NCI-H1694 (cell line): ENCODE measurements around the gene NAGPA.
A peak's percentile ranks its signal among the peaks of the same experiment; 100 is the strongest.
"Not testable (repeated sequence)": the region's sequence is repeated elsewhere in the genome, so short reads cannot be mapped to it uniquely, and the experiment has no call there.

Experiments
- DNase-seq: peaks from one replicate; lab custom pipeline; 2025; lab: John Stamatoyannopoulos, UW

The NAGPA gene

DNA sequence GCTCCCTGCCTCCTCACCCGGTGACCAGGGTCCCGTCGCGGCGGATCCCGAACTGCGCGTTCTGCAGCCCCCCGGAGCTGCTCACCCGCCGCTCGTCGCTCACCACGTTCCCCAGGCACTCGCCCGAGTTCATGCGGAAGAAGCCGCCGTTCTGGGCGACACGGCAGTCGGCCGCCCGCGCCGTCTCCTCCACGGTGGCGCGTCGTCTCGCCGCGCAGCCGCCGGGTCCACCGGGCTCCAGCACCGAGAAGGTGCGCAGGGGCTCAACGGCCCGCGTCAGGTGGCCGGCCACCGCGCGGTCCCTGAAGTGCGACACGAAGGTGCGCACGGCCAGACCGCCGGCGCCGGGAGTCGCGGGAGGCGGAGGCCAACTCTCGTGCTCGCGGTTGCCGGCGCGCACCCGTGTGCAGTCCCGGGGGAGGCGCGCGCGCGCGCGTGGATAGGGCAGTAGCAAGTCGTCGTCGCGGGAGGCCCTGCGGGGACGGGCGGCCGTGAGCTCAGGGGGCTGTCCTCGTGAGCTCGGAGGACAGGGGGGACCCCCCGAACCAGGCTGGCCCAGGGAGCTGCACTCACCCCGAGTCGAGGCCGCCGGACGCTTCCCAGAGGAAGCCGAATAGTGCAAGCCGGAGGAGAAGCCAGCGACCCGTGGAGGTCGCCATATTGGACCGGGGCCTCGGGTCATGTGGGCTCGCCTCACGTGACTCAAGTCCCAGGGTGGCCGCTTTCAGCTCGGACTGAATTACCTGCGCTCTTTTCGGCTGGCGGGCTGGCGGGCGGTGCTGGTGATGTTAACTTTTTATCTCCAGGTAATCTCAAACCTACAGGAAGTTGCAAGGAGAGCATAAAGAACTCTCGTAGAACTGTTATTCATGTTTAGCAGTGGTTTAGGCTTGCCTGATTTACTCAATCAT is at the start of gene NAGPA:
Gene NAGPA (minus strand): TSS at position 680 of the 911 bp plus-strand sequence. CDS start 21 bp downstream, at position 659.
- DNase-seq, result peak; percentile 57

GRCh38 chr16:5080996-5081395 is 47.3 kb upstream of the NAGPA start:
- not testable (repeated sequence) for DNase-seq

- not testable (repeated sequence) for DNase-seq
These were observed 46.7 kb upstream of the NAGPA start for GRCh38 chr16:5080461-5080860.

GRCh38 chr16:5078626-5079025 is 44.9 kb upstream of the NAGPA start:
- no peak for DNase-seq

GRCh38 chr16:5077304-5077703 is 43.6 kb upstream of the NAGPA start:
- DNase-seq, result no peak

GRCh38 chr16:5075637-5076036 is 41.9 kb upstream of the NAGPA start:
- DNase-seq, result no peak

- not testable (repeated sequence) for DNase-seq
These were observed 40.0 kb upstream of the NAGPA start for GRCh38 chr16:5073771-5074170.

DNA sequence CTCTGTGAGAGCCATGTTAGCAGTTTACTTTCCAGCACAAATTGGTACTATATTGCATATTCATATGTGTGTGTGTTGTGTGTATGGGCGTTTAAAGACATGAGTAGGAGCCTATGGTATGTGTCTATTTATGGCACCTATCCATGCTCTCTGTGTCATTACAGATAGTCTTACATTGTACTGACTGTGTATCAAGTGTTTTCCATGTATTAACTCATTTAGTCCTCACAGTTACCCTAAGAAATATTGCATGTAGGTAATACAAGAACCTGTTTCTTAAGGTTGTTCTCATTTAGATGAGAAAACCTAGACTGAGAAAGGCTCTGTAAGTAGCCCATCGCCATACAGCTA is 39.5 kb upstream of the NAGPA start:
- DNase-seq, result no peak

- no peak for DNase-seq
These were observed 38.9 kb upstream of the NAGPA start for GRCh38 chr16:5072334-5073278.

DNA sequence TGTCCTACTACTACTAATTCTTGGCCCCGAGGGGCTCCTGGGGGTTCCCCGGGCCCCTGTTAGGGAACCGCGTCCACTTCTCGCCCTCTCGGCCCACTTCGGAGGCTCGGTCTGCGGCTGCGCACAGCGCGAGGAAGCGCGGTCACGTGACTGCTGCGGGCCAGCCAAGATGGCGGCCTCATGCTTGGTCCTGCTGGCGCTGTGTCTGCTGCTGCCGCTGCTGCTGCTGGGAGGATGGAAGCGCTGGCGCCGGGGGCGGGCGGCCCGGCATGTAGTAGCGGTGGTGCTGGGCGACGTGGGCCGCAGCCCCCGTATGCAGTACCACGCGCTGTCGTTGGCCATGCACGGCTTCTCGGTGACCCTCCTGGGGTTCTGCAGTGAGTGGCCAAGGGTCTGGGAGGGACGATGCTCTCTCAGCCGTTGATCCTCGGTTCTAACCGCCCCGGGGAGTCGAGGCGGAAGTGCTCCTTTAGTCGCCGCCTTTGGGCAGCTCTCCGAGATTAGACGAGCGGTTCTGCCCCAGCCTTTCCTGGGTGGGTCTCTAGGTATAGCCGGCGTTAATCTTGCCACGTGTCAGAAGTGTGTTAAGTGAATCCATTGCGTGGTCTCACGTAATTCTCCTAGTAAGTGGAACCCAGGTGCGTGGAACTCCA is 38.1 kb upstream of the NAGPA start, which contains the start of gene ALG1:
Gene ALG1 (plus strand): TSS at position 163 of the 653 bp plus-strand sequence. CDS start 7 bp downstream, at position 170.
- DNase-seq, result peak; percentile 49

DNA sequence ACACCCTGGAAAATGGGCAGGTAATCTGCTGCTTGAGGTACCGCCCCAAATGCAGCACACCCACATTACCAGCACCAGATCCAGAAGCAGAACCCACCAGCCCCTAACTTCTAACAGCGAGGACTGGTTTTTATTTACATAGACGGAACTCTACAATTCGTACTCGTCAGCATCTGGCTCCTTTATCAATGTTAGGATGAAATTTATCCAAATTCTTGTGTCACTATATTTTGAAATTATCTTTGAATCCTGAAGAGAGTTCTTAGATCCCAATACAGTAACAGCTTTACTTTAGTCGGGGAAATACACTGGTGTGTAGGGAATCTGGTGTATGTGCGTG is 37.6 kb upstream of the NAGPA start:
- no peak for DNase-seq

DNA sequence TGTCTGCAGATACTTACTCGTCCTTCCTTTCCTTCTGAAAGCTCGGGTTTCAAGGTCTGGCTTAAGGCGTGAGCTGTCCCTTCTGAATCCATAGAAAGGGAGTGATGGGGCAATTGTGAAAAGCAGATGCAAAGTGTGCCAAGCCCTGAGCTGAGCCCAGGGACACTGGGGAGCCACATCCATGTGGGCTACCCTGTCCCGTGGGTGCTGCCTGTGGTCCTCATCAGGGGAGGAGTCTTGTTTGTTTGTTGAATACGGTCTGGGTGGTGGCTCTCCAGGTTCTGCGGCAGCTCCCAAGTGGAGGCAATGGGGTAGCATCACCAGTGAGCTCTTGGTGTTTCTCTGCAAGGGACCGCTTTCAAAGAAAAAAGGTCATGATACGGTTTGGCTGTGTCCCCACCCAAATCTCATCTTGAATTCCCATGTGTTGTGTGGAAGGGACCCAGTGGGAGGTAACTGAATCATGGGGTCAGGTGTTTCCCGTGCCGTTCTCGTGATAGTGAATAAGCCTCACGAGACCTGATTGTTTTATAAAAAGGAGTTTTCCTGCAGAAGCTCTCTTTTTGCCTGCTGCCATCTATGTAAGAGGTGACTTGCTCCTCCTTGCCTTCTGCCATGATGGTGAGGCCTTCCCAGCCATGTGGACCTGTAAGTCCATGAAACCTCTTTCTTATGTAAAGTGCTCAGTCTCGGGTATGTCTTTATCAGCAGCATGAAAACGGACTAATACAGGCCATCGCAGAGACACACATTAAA is 36.9 kb upstream of the NAGPA start:
- no peak for DNase-seq

DNA sequence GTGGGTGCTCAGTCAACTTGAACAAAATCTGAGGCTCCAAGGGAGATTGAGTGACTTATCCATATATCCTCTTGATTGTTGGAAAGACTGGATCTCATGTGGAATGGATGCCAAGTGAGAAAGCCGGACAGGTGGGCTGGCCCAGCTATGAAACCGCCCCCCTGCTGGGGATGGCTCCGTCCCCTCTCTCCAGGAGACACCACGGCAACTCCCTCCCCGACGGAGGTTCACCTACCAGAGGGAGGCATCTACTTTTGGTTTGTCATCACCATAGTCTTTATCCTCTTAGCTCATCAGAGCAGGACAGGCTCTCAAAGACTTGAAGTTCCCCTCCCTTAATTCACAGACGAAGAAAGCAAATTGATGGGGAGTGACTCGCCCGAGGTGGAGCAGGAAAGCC is 36.1 kb upstream of the NAGPA start:
- no peak for DNase-seq

GRCh38 chr16:5069048-5069447 is 35.3 kb upstream of the NAGPA start:
- DNase-seq, result no peak

- DNase-seq, result no peak
These were observed 32.8 kb upstream of the NAGPA start for GRCh38 chr16:5066511-5066910.

- no peak for DNase-seq
These were observed 32.1 kb upstream of the NAGPA start, which contains the start of gene C16orf89 for GRCh38 chr16:5065813-5066212. C16orf89 (minus strand) TSS chr16:5065956; CDS start chr16:5065908, 48 bp downstream.

DNA sequence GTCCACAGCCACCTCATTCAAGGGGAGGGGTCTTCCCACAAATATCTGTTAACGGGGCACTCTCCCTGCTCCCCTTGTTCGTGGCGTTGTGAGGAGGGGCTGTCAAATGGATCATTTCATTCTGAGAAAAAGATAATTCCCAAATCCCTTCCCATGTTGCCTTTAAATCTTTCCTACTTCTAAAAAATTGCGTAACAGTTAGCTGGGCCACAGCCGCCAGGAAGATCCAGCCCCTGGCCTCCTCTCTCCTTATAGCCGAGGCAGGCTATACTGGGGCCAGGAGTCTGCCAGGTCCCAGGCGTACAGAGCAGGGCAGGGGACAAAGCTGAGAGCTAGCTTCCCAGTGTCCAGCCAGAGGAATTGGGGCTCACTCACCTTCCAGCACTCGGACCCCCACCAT is 31.6 kb upstream of the NAGPA start:
- no peak for DNase-seq

DNA sequence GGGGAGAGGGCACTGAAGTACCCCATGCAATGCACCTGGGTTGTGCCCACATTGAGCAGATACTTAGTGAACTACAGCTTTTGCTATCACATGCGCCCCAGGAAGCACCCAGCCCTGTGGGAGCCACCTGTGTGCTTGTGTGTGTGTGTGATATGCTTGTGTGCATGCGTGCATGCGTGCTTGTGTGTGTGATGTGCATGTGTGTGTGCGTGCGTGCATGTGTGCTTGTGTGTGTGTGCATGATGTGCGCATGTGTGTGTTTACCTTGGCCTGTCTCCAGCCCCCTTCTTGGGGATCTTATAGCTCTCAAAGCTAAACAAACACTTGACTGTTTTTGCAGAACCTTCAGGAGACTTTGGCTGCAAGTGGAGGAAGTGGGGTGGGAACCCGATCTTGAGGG is 31.2 kb upstream of the NAGPA start:
- DNase-seq, result no peak

- DNase-seq, result no peak
These were observed 29.3 kb upstream of the NAGPA start for GRCh38 chr16:5062790-5063765.

DNA sequence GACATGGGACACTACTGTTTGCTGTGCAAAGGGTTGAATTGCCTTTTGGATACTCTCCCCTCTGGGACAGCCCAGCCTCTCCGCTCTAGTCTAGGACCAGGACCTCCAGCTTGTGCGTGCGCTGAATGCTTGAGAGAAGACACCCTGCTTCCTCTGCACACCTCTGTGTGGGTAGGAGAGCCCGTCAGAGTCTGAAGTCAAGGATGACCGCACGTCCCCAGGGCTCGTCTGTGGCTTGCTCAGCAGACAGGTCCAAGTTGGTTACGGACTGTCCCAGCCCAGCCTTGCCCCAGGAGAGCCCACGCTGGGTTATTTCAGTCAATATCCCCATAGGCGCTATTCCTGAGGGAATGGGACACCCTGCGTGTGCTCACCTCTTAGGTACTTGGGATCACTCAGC is 28.3 kb upstream of the NAGPA start:
- no peak for DNase-seq
